Naive thymus-derived CD8-positive, alpha-beta T cell (primary cell): ENCODE results near the gene KCNC3. TPM values are rescaled to one million over a fixed set of nuclear protein-coding genes. Genes with fewer than 3 reads are reported as not detected.
"Not testable (repeated sequence)": the region's sequence is repeated elsewhere in the genome, so short reads cannot be mapped to it uniquely, and the experiment has no call there.

ENCODE experiments used
- ATAC-seq, 2 donors: fragments of 150-1000 bp; cut with Tn5 transposase in 1 of 2; sonication (Bioruptor Pico), chemical (Tn5 transposase) in 1 of 2; 1 replicate in 1 of 2; 2 replicates in 1 of 2; pipeline ENCODE4 v1.10.0; 2021; ENCODE audit warnings: mild to moderate bottlenecking in 2 of 2, moderate library complexity in 2 of 2
- POLR2A ChIA-PET: fragments of 350-600 bp; sonication (Branson Sonifier 250); formaldehyde crosslinking; loops from one replicate; lab custom pipeline; 2021; ENCODE audit warnings: antibody characterized with exemption; lab: Charles Lee
- DNase-seq, 10 donors: peaks; one replicate each; pipeline versions ENCODE4 v3.0.0 to v3.0.0-alpha.2; 2020 to 2022
- H3K27ac Mint-ChIP-seq, 10 donors: one replicate each; pipeline ENCODE4 v1.8.0; 2020 to 2022; ENCODE audit warnings: mild to moderate bottlenecking in 10 of 10, mixed read lengths in 10 of 10, moderate library complexity in 4 of 10, inconsistent platforms in 1 of 10
- H3K27me3 Mint-ChIP-seq, 5 donors: one replicate each; pipeline ENCODE4 v1.8.0; 2021 to 2022; ENCODE audit warnings: mixed read lengths in 5 of 5
- H3K36me3 Mint-ChIP-seq, 3 donors: one replicate each; pipeline ENCODE4 v1.8.0; 2020 to 2022; ENCODE audit warnings: mixed read lengths in 3 of 3, mild to moderate bottlenecking in 2 of 3, inconsistent platforms in 1 of 3
- H3K4me1 Mint-ChIP-seq, 4 donors: one replicate each; pipeline ENCODE4 v1.8.0; 2021 to 2022; ENCODE audit warnings: mixed read lengths in 4 of 4
- H3K4me3 Mint-ChIP-seq, 10 donors: one replicate each; pipeline ENCODE4 v1.8.0; 2020 to 2022; ENCODE audit warnings: mild to moderate bottlenecking in 10 of 10, mixed read lengths in 10 of 10, moderate library complexity in 6 of 10, inconsistent platforms in 1 of 10
- H3K9me3 Mint-ChIP-seq, 9 donors: one replicate each; pipeline ENCODE4 v1.8.0; 2020 to 2022; ENCODE audit warnings: mixed read lengths in 9 of 9, mild to moderate bottlenecking in 3 of 9, inconsistent platforms in 1 of 9, moderate library complexity in 1 of 9
- polyA plus RNA-seq, 3 donors: library from polyadenylated mRNA; unstranded; fragments of 300-500 nt; fragmentation: Illumina TruSeq; gene quantifications; one replicate each; pipeline ENCODE4 v1.2.3, GENCODE V29; 2021
- total RNA-seq, 8 experiments: library from RNA in 2 of 8; stranded (reverse) in 2 of 8; gene quantifications; one replicate each; pipeline ENCODE4 v1.2.3 and lab custom pipeline; 2021 to 2026

Gene KCNC3
- total and polyA plus RNA-seq, 5 experiments from 2014 or later = 0.73 to 0.80 TPM; not detected in 3

DNA sequence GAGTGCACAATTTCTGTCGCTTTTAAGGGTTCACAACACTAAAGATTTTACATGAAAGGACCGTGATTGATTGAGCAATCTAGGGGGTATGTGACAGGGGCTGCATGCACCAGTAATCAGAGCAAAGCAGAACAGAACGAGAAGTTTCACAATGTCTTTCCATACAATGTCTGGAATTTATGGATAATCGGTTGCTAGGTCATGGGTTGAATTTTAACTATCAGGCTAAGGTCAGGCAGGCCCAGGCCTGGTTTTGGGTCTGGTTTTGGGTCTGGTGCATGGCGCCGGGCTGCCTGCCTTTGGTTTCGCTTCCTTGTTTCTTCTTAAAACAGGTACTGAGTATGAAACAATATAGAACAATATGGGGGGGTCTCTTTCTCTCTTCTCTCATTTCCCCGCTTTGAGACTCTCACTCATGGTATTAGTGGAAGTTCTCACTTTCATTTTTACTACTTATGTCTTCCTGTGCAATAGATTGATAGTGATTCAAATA lies 18.0 kb upstream of the KCNC3 start:
- not testable (repeated sequence) for DNase-seq, H3K36me3 Mint-ChIP-seq, ATAC-seq
- Mint-ChIP-seq H3K27me3 (peaks cover 0 to 10% (median 1%) of the 10 kb centered on the region in 5 donors), H3K4me3 (peak overlapping the region in 2 of 10 donors; percentile 15 to 43), H3K4me1 (peaks cover 0 to 38% (median 0%) of the 10 kb centered on the region in 4 donors), H3K27ac (peak overlapping the region in 2 of 10 donors; percentile 44 to 55), H3K9me3 (peaks cover 0 to 17% (median 5%) of the 10 kb centered on the region in 9 donors)
- POLR2A ChIA-PET = interaction anchor here (1.0 to 1.6 kb wide), 2 partner anchors 9 to 36 kb away, joined by 3 read pairs; no protein-coding TSS in a partner anchor

DNA sequence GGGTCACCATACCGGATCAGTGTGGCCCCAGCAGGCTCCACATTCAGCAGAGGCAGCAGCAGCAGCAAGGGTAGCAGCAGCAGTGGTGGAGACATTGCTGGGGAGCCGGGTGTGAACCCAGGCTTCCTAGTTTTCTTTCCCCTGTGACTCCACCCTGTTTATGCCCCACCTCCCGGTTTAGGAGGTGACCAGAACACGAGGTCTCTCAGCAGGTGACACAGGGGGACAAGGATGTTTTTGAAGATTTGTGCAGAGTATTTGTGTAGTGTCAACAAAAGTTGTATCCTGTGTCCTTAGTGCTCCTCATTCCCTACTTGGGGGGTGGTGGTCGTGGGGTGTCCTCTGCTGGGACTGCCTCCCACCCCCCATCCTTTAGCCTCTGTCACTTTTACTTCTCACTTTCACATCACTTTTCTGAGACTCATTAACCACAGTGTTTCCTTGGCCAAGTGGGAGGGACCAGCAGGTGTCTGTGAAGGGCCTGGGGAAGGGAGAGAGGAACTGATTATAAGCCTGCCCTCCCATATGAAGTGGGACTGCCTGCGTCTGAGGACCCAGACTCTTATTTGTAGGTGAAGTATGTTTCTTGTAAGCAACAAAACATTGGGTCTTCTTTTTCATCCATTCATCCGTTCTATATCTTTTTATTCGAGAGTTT lies 15.6 kb upstream of the KCNC3 start:
- Mint-ChIP-seq H3K4me3 (peak overlapping the region in 2 of 10 donors; percentile 50 to 73), H3K9me3 (peaks cover 0 to 17% (median 5%) of the 10 kb centered on the region in 9 donors), H3K27ac (peak overlapping the region in 2 of 10 donors; percentile 40 to 45), H3K36me3 (peaks cover 0 to 5% (median 3%) of the 10 kb centered on the region in 3 donors), H3K4me1 (peaks cover 0 to 55% (median 0%) of the 10 kb centered on the region in 4 donors), H3K27me3 (peaks cover 0 to 10% (median 1%) of the 10 kb centered on the region in 5 donors)
- POLR2A ChIA-PET = no interaction called here
- ATAC-seq (peak in 1 of 2 donors; percentile 52), DNase-seq (no peak)

DNA sequence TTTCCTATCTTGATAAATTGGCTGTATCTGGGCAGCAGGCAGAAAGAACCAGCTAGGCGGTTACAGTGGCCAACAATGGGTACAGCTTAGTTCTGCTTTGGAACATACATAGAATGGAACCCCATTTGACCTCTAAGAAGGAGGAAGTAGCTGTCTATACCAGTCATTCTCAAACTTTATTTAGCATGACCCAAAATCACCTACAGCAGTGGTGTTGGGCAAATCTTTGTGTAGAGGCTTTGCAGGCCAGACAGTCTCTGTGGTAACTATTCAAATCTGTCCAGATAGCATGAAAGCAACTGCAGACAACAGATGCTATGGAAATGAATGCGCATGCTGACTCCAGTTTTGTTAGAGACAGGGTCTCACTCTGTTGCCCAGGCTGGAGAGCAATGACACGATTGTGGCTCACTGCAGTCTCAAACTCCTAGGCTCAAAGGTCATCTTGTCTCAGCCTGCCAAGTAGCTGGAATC lies 12.0 kb upstream of the KCNC3 start:
- POLR2A ChIA-PET = no interaction called here
- H3K9me3 Mint-ChIP-seq = peaks cover 0 to 15% (median 5%) of the 10 kb centered on the region in 9 donors
- peaks cover 0 to 44% (median 0%) of the 10 kb centered on the region in 4 donors for H3K4me1 Mint-ChIP-seq
- ATAC-seq (peak in 1 of 2 donors; percentile 54), DNase-seq (no peak)
- peak overlapping the region in 1 of 10 donors; percentile 47 for H3K4me3 Mint-ChIP-seq
- peaks cover 0 to 21% (median 6%) of the 10 kb centered on the region in 5 donors for H3K27me3 Mint-ChIP-seq
- peaks cover 0 to 5% (median 3%) of the 10 kb centered on the region in 3 donors for H3K36me3 Mint-ChIP-seq
- peak overlapping the region in 2 of 10 donors; percentile 10 to 40 for H3K27ac Mint-ChIP-seq

DNA sequence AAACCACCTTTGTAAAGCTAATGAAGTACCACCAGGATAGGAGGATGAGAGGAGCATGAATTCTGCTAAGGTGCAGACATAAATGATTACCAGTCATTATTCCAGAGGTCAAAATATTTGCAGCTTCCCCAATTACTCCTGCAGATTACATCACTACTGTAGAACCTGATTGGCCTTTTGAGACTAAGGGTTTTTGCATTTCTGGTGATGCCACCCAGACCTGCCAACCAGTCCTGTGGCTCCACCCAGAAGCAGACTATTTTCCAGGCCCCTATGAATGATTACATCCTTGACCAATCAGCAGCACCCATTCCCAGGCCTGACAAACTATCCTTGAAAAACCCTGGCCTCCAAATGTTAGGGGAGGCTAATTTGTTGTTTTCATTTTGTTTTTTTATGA lies 11.2 kb upstream of the KCNC3 start:
- Mint-ChIP-seq H3K4me1 (peaks cover 0 to 48% (median 3%) of the 10 kb centered on the region in 4 donors), H3K27ac (no peak overlapping the region), H3K4me3 (no peak overlapping the region), H3K36me3 (peaks cover 0 to 5% (median 4%) of the 10 kb centered on the region in 3 donors), H3K27me3 (peaks cover 4 to 29% (median 7%) of the 10 kb centered on the region in 5 donors), H3K9me3 (peaks cover 0 to 12% (median 5%) of the 10 kb centered on the region in 9 donors)
- DNase-seq (peak in 1 of 10 donors; percentile 4), ATAC-seq (no peak)
- POLR2A ChIA-PET = interaction anchor here (1.1 kb wide), 1 partner anchor 24 kb away, joined by 4 read pairs; no protein-coding TSS in a partner anchor

DNA sequence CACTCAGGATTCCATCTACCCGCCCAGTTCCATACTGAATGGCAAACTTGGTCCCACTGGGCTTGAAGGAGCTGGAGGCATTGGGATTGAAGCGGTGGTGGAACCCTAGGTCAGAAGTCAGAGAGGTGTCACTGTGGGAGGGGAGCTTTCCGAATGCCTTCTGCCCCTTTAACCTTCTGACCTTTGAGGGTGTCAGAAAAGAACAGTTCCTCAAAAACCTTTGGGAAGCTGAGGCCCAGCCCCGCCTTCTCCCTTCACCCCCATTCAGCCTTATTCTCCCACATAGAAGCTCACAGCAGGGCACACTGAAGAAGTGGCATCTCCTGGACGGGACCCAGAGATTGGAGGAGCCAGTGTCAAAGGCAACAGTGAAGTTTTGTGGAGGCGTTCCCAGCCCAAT lies 7.9 kb upstream of the KCNC3 start:
- H3K4me3 Mint-ChIP-seq, POLR2A ChIA-PET, H3K36me3 Mint-ChIP-seq, H3K9me3 Mint-ChIP-seq, ATAC-seq, H3K27ac Mint-ChIP-seq, DNase-seq: not testable (repeated sequence)
- peaks cover 3 to 44% (median 19%) of the 10 kb centered on the region in 5 donors for H3K27me3 Mint-ChIP-seq
- peaks cover 9 to 55% (median 26%) of the 10 kb centered on the region in 4 donors for H3K4me1 Mint-ChIP-seq

DNA sequence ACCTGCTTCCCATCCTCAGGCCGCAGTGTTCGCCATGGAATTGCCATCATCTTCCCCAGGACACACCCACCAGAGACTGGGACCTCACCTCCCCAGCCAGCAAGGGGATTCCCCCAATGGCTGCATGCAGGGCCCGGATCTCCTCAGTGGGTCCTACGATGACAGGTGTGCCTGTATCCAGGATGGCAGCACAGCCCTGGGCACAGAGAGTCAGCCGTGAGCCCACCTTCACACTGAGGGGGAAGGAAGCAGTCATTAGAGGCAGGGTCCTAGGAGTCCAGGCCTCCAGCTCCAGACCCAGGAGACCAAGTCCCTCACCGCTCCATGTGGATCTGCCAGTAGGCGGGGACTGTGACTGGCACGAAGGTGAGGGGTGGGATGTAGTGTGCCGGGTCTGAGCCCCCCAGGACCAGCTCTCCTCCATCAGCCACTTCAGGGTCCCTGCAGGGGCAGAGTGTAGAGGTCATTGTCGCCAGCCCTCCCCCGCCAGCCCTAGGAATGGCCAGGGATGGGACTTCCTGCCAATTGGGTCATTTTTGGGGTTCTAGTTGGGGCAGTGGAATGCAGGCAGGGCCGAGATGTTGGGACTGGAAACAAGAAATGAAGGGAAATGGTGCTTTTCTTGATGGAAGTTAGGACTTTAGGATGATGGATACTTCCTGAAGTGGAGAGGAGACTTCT lies 5.7 kb upstream of the KCNC3 start:
- POLR2A ChIA-PET = interaction anchor here (1.5 to 1.9 kb wide), 2 partner anchors 23 to 176 kb away, joined by 5 to 9 read pairs; partner anchors contain the start of gene JOSD2
- DNase-seq (peak in 1 of 10 donors; percentile 53), ATAC-seq (no peak)
- H3K27ac Mint-ChIP-seq = peak overlapping the region in 3 of 10 donors; percentile 53 to 88 (median 60)
- peaks cover 3 to 62% (median 34%) of the 10 kb centered on the region in 5 donors for H3K27me3 Mint-ChIP-seq
- H3K9me3 Mint-ChIP-seq = peaks cover 0 to 9% (median 0%) of the 10 kb centered on the region in 9 donors
- H3K36me3 Mint-ChIP-seq = peaks cover 0 to 3% (median 2%) of the 10 kb centered on the region in 3 donors
- peak overlapping the region; percentile 12 to 88 (median 56) for H3K4me3 Mint-ChIP-seq
- H3K4me1 Mint-ChIP-seq = peaks cover 22 to 53% (median 45%) of the 10 kb centered on the region in 4 donors

DNA sequence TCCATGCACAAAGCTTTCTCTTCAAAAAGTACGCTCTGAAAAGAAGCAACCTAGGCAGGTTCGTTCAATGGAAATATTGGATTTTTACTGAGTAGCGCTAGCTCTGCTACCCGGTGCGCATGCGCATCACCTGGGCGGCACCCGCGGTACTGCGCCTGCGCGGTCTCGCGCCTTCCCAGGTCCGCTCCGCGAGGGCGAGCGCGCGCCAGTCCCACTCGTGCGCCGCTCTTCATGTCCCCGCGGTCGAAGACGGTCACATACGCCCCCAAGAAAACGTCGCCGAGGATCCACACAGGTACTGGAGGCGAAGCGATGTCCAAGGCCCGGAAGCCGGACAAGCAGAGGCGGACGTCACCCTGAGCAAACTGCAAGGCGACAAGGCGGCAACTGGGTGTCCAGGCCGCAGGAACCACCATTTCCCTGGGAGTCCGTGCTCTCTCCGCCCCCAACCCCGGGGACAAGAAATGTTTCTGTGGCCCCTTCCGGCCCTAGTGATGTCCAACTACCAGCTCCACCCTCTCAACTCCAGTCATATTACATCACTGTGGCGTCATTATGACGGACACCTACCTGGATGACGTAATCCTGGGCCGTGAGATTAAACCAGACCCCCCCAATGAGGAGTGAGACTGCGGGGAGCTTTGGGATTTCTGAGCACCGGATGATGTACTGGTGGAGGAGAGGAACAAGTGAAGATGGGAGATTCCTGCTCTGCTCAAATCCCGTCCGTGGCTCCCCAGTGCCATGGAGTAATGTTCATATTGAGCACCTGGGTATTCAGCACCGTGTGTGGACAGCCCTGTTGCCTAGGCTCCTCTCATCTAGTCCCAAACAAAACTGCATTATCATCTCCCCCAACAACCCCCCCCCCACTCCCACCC lies 4.8 kb upstream of the KCNC3 start:
- peaks cover 5 to 71% (median 43%) of the 10 kb centered on the region in 5 donors for H3K27me3 Mint-ChIP-seq
- H3K4me3 Mint-ChIP-seq = peak overlapping the region; percentile 66 to 96 (median 88)
- H3K9me3 Mint-ChIP-seq = peaks cover 0 to 17% (median 7%) of the 10 kb centered on the region in 9 donors
- DNase-seq = peak in 6 of 10 donors; percentile 69 to 90 (median 84)
- peak; percentile 34 to 52 for ATAC-seq
- H3K4me1 Mint-ChIP-seq = peaks cover 27 to 57% (median 52%) of the 10 kb centered on the region in 4 donors
- POLR2A ChIA-PET = interaction anchor here (1.1 to 1.9 kb wide), 5 partner anchors 8 to 177 kb away, joined by 4 to 9 read pairs (median 5); partner anchors contain the start of genes JOSD2, NR1H2 and POLD1
- H3K36me3 Mint-ChIP-seq = peaks cover 2 to 6% (median 3%) of the 10 kb centered on the region in 3 donors
- H3K27ac Mint-ChIP-seq = peak overlapping the region; percentile 59 to 97 (median 87)

DNA sequence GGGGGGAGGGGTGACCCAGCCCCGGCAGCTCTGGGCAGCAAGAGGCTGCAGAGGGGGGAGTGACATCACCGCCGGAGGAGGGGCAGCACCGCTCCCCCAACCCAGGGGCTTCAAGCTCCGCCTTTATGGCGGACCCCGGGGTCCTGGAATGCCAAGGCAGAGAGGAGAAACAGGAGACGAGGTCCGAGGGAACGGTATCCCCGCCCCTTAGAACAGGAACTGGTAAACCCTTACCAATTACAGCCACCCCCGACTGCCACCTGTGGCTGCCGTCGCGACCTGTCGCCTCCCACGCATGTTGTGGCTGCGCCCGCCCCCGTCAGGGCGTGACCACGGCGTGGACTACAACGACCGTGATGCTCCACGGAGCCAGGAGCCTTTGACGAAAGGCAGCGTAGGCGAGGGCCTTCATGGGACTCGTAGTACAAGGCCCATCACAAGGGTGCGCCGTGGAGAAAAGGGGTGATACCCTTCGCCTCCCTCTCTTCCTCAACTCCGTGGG lies 4.1 kb upstream of the KCNC3 start:
- H3K27me3 Mint-ChIP-seq = peaks cover 5 to 72% (median 44%) of the 10 kb centered on the region in 5 donors

DNA sequence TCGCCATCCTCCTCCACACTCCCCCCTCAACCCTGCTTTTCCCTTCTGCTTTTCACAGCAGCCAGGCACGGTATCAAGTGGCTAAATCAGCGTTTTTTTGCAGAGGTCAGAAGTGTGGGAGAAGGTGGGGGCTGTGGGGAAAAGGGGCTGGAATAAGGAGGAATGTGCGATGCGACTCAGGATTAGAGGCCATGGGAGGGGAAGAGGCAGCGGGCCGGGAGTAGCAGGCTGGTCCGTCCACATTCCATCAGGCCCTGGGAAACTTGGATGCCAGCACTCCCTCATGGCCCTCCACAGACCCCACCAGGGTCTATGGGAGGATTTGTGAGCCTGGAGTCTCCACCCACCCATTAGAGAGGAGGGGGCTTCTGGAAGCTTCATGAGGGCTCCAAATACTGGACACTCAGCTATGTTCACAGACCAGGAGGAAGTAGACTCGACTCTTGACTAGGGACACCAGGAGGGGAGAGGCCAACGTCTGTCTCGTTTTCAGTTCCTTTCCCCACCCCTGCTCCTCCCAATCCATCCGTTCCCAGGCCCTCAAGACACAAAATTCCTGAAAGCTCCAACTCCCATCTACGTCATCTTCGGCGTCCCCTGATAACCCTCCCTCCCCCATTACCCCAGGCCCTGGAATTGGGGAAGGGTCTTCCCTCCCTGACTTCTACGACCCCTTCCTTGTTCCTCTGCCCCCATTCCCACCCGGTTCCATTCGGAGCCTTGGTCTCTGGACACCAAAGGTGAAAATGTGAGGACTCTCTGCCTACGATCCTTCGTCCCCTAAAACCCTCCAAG lies 3.3 kb upstream of the KCNC3 start:
- peaks cover 0 to 22% (median 7%) of the 10 kb centered on the region in 9 donors for H3K9me3 Mint-ChIP-seq
- peak in 1 of 10 donors; percentile 59 for DNase-seq
- peaks cover 10 to 76% (median 48%) of the 10 kb centered on the region in 5 donors for H3K27me3 Mint-ChIP-seq
- POLR2A ChIA-PET = interaction anchor here (1.1 to 1.9 kb wide), 2 partner anchors 25 to 44 kb away, joined by 5 to 9 read pairs; partner anchors contain the start of gene NR1H2
- peak overlapping the region; percentile 26 to 81 (median 67) for H3K4me3 Mint-ChIP-seq
- ATAC-seq = no peak
- peaks cover 3 to 6% (median 6%) of the 10 kb centered on the region in 3 donors for H3K36me3 Mint-ChIP-seq
- peak overlapping the region in 3 of 10 donors; percentile 56 to 58 (median 57) for H3K27ac Mint-ChIP-seq
- H3K4me1 Mint-ChIP-seq = peaks cover 31 to 62% (median 57%) of the 10 kb centered on the region in 4 donors

More for the DNA sequence above, 4.1 kb upstream of the KCNC3 start:
- Mint-ChIP-seq H3K4me3 (peak overlapping the region; percentile 66 to 96 (median 88)), H3K9me3 (peaks cover 0 to 17% (median 7%) of the 10 kb centered on the region in 9 donors), H3K36me3 (peaks cover 2 to 6% (median 3%) of the 10 kb centered on the region in 3 donors), H3K4me1 (peaks cover 27 to 57% (median 52%) of the 10 kb centered on the region in 4 donors), H3K27ac (peak overlapping the region; percentile 59 to 97 (median 87))
- POLR2A ChIA-PET = interaction anchor here (1.1 to 1.9 kb wide), 5 partner anchors 8 to 178 kb away, joined by 4 to 9 read pairs (median 5); partner anchors contain the start of genes JOSD2, NR1H2 and POLD1
- DNase-seq (peak; percentile 74 to 93 (median 88)), ATAC-seq (peak; percentile 81 to 82)

DNA sequence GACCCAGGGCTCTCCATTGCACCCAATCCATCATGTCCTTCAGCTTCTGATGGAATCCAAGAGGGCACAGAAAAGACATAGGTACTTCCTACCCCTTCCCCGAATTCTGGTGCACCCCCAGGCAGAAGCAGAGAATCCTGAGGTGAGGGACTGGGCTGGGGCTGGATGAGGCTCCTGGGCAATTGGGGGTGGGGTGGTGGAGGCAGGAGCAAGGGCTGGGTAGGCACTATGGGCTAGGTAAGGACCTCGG lies 2.7 kb upstream of the KCNC3 start:
- H3K4me3 Mint-ChIP-seq = peak overlapping the region in 8 of 10 donors; percentile 48 to 81 (median 70)
- DNase-seq = peak in 1 of 10 donors; percentile 38
- H3K27me3 Mint-ChIP-seq = peaks cover 15 to 78% (median 49%) of the 10 kb centered on the region in 5 donors
- H3K36me3 Mint-ChIP-seq = peaks cover 3 to 12% (median 6%) of the 10 kb centered on the region in 3 donors
- H3K9me3 Mint-ChIP-seq = peaks cover 0 to 24% (median 7%) of the 10 kb centered on the region in 9 donors
- POLR2A ChIA-PET = no interaction called here
- peaks cover 36 to 63% (median 62%) of the 10 kb centered on the region in 4 donors for H3K4me1 Mint-ChIP-seq
- H3K27ac Mint-ChIP-seq = peak overlapping the region in 3 of 10 donors; percentile 49 to 68 (median 66)
- ATAC-seq = no peak
